Measurements from ENCODE around the gene ATG13. TPM values are rescaled to one million over a fixed set of nuclear protein-coding genes. Genes with fewer than 3 reads are reported as not detected.
A peak's percentile ranks its signal among the peaks of the same experiment; 100 is the strongest.

The ATG13 gene
- 100 to 1,000 TPM in 1 of 2 donors, 10 to 100 TPM in 1; 54.3 to 172 TPM for total RNA-seq

GRCh38 chr11:46617134-46617971 lies at the start of gene ATG13, which contains the start of gene HARBI1:
Gene ATG13, plus strand, starts transcription at chr11:46617553. Its CDS starts 26,739 bp downstream, at chr11:46644292.
Gene HARBI1, minus strand, starts transcription at chr11:46617227. Its CDS starts 990 bp downstream, at chr11:46616237.
- peak within 1 kb of the TSS; percentile 84 to 96 for H3K4me3 ChIP-seq
- peak; percentile 55 to 87 (median 74) for TF ChIP-seq CTCF (IDR thresholded peaks at IDR 0.05)
- no peak for TF ChIP-seq POLR2AphosphoS5 (IDR thresholded peaks at IDR 0.05)
- TF ChIP-seq POLR2A (IDR thresholded peaks at IDR 0.05), result peak; percentile 58
- no peaks in the 10 kb centered on the region for H3K36me3 ChIP-seq
- H3K9me3 ChIP-seq, result no peaks in the 10 kb centered on the region
- peak within 1 kb of the TSS; percentile 92 to 95 for H3K27ac ChIP-seq
- no peaks in the 10 kb centered on the region for H3K27me3 ChIP-seq (replicated peaks; ENCODE audit: insufficient read depth)
- DNase-seq (ENCODE audit: low spot score), result peak; percentile 81
- intact Hi-C loops (cut with DNase I), result loop anchor here (2.0 to 5.0 kb wide), 2 partner anchors 83 to 230 kb away; partner anchors contain the start of genes ARHGAP1 and ZNF408
- no peaks in the 10 kb centered on the region for H3K4me1 ChIP-seq (replicated peaks)
- under 1% methylated on average over 70 of the region's 72 CpGs for WGBS

- no peak for DNase-seq (ENCODE audit: low spot score)
- TF ChIP-seq POLR2A (IDR thresholded peaks at IDR 0.05) (no peak), CTCF (IDR thresholded peaks at IDR 0.05) (no peak)
- Histone ChIP-seq H3K4me3 (no peak overlapping the region), H3K4me1 (replicated peaks) (no peaks in the 10 kb centered on the region), H3K9me3 (no peaks in the 10 kb centered on the region), H3K27ac (no peak overlapping the region), H3K36me3 (no peaks in the 10 kb centered on the region), H3K27me3 (replicated peaks; ENCODE audit: insufficient read depth) (no peaks in the 10 kb centered on the region)
- 40% methylated on average over 2 of the region's 2 CpGs for WGBS
- intact Hi-C loops (cut with DNase I), result no loop called here
These were observed 46.5 kb upstream of the ATG13 start for GRCh38 chr11:46570790-46571398.

GRCh38 chr11:46574656-46575055 lies 42.7 kb upstream of the ATG13 start:
- 0% methylated on average over 1 of the region's 1 CpG for WGBS
- no peaks in the 10 kb centered on the region for H3K36me3 ChIP-seq

GRCh38 chr11:46577058-46577457 lies 40.3 kb upstream of the ATG13 start:
- Histone ChIP-seq H3K27ac (no peak overlapping the region), H3K36me3 (no peaks in the 10 kb centered on the region), H3K4me3 (no peak overlapping the region), H3K9me3 (no peaks in the 10 kb centered on the region), H3K4me1 (replicated peaks) (no peaks in the 10 kb centered on the region), H3K27me3 (replicated peaks; ENCODE audit: insufficient read depth) (no peaks in the 10 kb centered on the region)
- WGBS, result 100% methylated on average over 1 of the region's 1 CpG
- TF ChIP-seq POLR2A (IDR thresholded peaks at IDR 0.05), result no peak
- no peak for TF ChIP-seq CTCF (IDR thresholded peaks at IDR 0.05)
- TF ChIP-seq POLR2AphosphoS5 (IDR thresholded peaks at IDR 0.05), result no peak
- DNase-seq (ENCODE audit: low spot score), result no peak
- intact Hi-C loops (cut with DNase I), result no loop called here

More at GRCh38 chr11:46574656-46575055, 42.7 kb upstream of the ATG13 start:
- no peak for DNase-seq (ENCODE audit: low spot score)
- no peak overlapping the region for H3K4me3 ChIP-seq
- H3K27ac ChIP-seq, result no peak overlapping the region
- no peaks in the 10 kb centered on the region for H3K4me1 ChIP-seq (replicated peaks)
- TF ChIP-seq POLR2AphosphoS5 (IDR thresholded peaks at IDR 0.05), result no peak
- no peak for TF ChIP-seq POLR2A (IDR thresholded peaks at IDR 0.05)
- TF ChIP-seq CTCF (IDR thresholded peaks at IDR 0.05), result no peak
- no peaks in the 10 kb centered on the region for H3K9me3 ChIP-seq
- intact Hi-C loops (cut with DNase I), result no loop called here
- H3K27me3 ChIP-seq (replicated peaks; ENCODE audit: insufficient read depth), result no peaks in the 10 kb centered on the region
